Smooth muscle cell (in vitro differentiated cells): ENCODE results near the gene TANK. TPM values are rescaled to one million over a fixed set of nuclear protein-coding genes. Genes with fewer than 3 reads are reported as not detected.

Experiments used
- DNase-seq: peaks from one replicate; lab custom pipeline; 2025; ENCODE audit not compliant: unreplicated experiment; lab: John Stamatoyannopoulos, UW
- H2AFZ ChIP-seq: fragments of 200-600 bp; sonication (generic); 2 replicates; pipeline ENCODE4 v1.6.0; 2016; ENCODE audit warnings: antibody characterized with exemption, low read depth, mild to moderate bottlenecking
- H3F3A ChIP-seq: fragments of 200-600 bp; sonication (generic); 2 replicates; pipeline ENCODE4 v1.6.0; 2017; ENCODE audit warnings: antibody characterized with exemption, low read depth
- H3K27ac ChIP-seq: fragments of 200-600 bp; sonication (generic); 2 replicates; pipeline ENCODE4 v1.5.1; 2016; ENCODE audit warnings: low read depth, mild to moderate bottlenecking
- H3K27me3 ChIP-seq: fragments of 200-600 bp; sonication (generic); 2 replicates; pipeline ENCODE4 v1.6.1; 2016; ENCODE audit warnings: low read depth, mild to moderate bottlenecking
- H3K36me3 ChIP-seq: fragments of 200-600 bp; sonication (generic); 2 replicates; pipeline ENCODE4 v1.5.1; 2016; ENCODE audit warnings: low read depth
- H3K4me1 ChIP-seq: fragments of 200-600 bp; sonication (generic); 2 replicates; pipeline ENCODE4 v1.5.1; 2016; ENCODE audit warnings: low read depth
- H3K4me2 ChIP-seq: fragments of 200-600 bp; sonication (generic); 2 replicates; pipeline ENCODE4 v1.6.0; 2016; ENCODE audit warnings: mild to moderate bottlenecking
- H3K4me3 ChIP-seq: fragments of 200-600 bp; sonication (generic); 2 replicates; pipeline ENCODE4 v1.5.1; 2016; ENCODE audit warnings: mild to moderate bottlenecking
- H3K79me2 ChIP-seq: fragments of 200-600 bp; sonication (generic); 2 replicates; pipeline ENCODE4 v1.6.0; 2016; ENCODE audit warnings: low read depth, mild to moderate bottlenecking
- H3K9ac ChIP-seq: fragments of 200-600 bp; sonication (generic); 2 replicates; pipeline ENCODE4 v1.6.0; 2016; ENCODE audit warnings: low read depth
- H3K9me3 ChIP-seq: fragments of 200-600 bp; sonication (generic); replicated peaks from 2 replicates; pipeline ENCODE4 v1.5.1; 2016; ENCODE audit warnings: low read depth
- H4K20me1 ChIP-seq: fragments of 200-600 bp; sonication (generic); 2 replicates; pipeline ENCODE4 v1.6.0; 2016; ENCODE audit warnings: low read depth
- WGBS: methylation state at CpG from one replicate; pipeline ENCODE4 v1.1.7; 2016; ENCODE audit warnings: low lambda C conversion rate; 5-methylcytosine and 5-hydroxymethylcytosine counted together
- polyA plus RNA-seq: library from polyadenylated mRNA; unstranded; fragments of >200 nt; fragmentation: Nextera tagmentation; extraction: Ambion mirVana; gene quantifications from 2 replicates; pipeline ENCODE4 v1.2.1, GENCODE V29; 2016
- total RNA-seq: library from RNA; depleted of rRNA; stranded (reverse); fragments of >200 nt; gene quantifications from 2 replicates; pipeline ENCODE4 v1.2.3, GENCODE V29; 2014
- TF ChIP-seq, protein P1 (sequence below): fragments of 200-600 bp; sonication (generic); IDR thresholded peaks from 2 replicates; pipeline ENCODE4 v1.5.1; 2017; ENCODE audit warnings: borderline replicate concordance, mild to moderate bottlenecking, antibody characterized with exemption; ENCODE audit not compliant: insufficient read depth, poor library complexity, severe bottlenecking

TANK gene
- total and polyA plus RNA-seq, 2 experiments from 2014 or later: 47.9 to 94.2 TPM

DNA sequence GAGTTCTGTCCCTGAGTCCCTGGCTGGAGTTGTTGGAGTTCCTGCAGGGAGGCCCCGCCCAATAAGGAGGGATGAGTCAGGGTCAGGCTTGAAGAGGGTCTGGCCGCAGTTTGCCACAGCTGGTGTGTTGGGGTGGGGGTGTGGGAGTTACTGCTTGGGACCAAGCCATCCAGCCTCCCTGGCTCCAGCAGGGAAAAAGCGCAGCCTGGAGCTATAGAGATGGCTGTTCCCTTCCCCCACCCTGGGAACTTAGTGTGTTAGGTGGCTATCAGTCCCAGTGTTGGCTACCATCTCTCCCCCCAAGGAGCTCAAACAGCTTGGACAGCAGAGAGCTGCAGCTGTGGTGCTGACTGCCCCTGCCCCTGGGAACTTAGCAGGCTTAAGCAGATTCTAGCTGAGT, 13.2 kb upstream of the TANK start:
- H4K20me1 ChIP-seq: no peaks in the 10 kb centered on the region
- no peaks in the 10 kb centered on the region for H3K27me3 ChIP-seq
- no peak for DNase-seq
- TF ChIP-seq, protein P1, sequence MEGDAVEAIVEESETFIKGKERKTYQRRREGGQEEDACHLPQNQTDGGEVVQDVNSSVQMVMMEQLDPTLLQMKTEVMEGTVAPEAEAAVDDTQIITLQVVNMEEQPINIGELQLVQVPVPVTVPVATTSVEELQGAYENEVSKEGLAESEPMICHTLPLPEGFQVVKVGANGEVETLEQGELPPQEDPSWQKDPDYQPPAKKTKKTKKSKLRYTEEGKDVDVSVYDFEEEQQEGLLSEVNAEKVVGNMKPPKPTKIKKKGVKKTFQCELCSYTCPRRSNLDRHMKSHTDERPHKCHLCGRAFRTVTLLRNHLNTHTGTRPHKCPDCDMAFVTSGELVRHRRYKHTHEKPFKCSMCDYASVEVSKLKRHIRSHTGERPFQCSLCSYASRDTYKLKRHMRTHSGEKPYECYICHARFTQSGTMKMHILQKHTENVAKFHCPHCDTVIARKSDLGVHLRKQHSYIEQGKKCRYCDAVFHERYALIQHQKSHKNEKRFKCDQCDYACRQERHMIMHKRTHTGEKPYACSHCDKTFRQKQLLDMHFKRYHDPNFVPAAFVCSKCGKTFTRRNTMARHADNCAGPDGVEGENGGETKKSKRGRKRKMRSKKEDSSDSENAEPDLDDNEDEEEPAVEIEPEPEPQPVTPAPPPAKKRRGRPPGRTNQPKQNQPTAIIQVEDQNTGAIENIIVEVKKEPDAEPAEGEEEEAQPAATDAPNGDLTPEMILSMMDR: no peak
- peaks cover 9% of the 10 kb centered on the region for H3K36me3 ChIP-seq
- no peaks in the 10 kb centered on the region for H3K4me1 ChIP-seq
- no peaks in the 10 kb centered on the region for H3F3A ChIP-seq
- H3K9me3 ChIP-seq: peaks cover 18% of the 10 kb centered on the region
- no peak overlapping the region for H3K9ac ChIP-seq
- no peak overlapping the region for H3K4me2 ChIP-seq
- 72% methylated on average over 3 of the region's 3 CpGs for WGBS
- peaks cover 4% of the 10 kb centered on the region for H3K79me2 ChIP-seq
- no peak overlapping the region for H3K4me3 ChIP-seq
- H3K27ac ChIP-seq: no peak overlapping the region
- H2AFZ ChIP-seq: no peak overlapping the region

DNA sequence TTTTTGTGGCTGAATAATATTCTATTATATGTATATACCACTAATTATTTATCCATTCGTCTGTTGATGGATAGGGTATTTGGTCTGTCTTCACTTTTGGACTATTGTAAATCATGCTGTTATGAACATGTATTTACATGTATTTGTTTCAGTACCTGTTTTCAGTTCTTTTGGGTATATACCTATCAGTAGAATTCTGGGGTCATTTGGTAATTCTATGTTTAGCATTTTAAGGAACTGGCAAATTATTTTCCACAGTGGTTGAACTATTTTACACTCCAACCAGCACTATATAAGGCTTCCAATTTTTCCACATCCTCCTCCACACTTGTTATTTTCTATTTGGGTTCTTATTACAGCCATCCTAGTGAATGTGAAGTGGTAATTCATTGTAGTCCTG, 12.4 kb upstream of the TANK start:
- 93% methylated on average over 1 of the region's 1 CpG for WGBS
- peaks cover 9% of the 10 kb centered on the region for H3K36me3 ChIP-seq
- peaks cover 18% of the 10 kb centered on the region for H3K9me3 ChIP-seq
- no peak overlapping the region for H3K9ac ChIP-seq
- H3K79me2 ChIP-seq: peaks cover 4% of the 10 kb centered on the region
- H3K4me3 ChIP-seq: no peak overlapping the region
- H3K27me3 ChIP-seq: no peaks in the 10 kb centered on the region
- no peaks in the 10 kb centered on the region for H4K20me1 ChIP-seq
- no peak for DNase-seq
- no peak overlapping the region for H3K27ac ChIP-seq
- no peaks in the 10 kb centered on the region for H3K4me1 ChIP-seq
- TF ChIP-seq, protein P1: no peak
- no peak overlapping the region for H2AFZ ChIP-seq
- H3F3A ChIP-seq: no peaks in the 10 kb centered on the region
- no peak overlapping the region for H3K4me2 ChIP-seq

DNA sequence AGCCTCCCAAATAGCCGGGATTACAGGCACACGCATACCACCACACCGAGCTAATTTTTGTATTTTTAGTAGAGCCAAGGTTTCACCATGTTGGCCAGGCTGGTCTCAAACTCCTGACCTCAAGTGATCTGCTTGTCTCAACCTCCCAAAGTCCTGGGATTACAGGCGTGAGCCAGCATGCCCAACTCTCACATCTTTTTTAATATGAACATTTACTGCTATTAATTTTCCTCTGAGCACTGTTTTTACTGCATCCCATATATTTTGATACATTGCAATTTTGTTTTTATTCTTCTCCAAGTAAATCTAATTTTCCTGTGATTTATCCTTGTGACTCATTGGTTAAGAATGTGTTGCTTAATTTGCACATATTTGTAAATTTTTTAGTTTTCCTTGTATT, 9.5 kb upstream of the TANK start:
- no peak overlapping the region for H3K4me3 ChIP-seq
- no peaks in the 10 kb centered on the region for H3K4me1 ChIP-seq
- no peak for DNase-seq
- H3K79me2 ChIP-seq: peaks cover 4% of the 10 kb centered on the region
- no peaks in the 10 kb centered on the region for H3K27me3 ChIP-seq
- no peak overlapping the region for H3K27ac ChIP-seq
- H2AFZ ChIP-seq: no peak overlapping the region
- H4K20me1 ChIP-seq: no peaks in the 10 kb centered on the region
- H3K9me3 ChIP-seq: peaks cover 18% of the 10 kb centered on the region
- no peak overlapping the region for H3K4me2 ChIP-seq
- H3F3A ChIP-seq: no peaks in the 10 kb centered on the region
- H3K9ac ChIP-seq: no peak overlapping the region
- peaks cover 9% of the 10 kb centered on the region for H3K36me3 ChIP-seq
- TF ChIP-seq, protein P1: no peak
- 98% methylated on average over 4 of the region's 4 CpGs for WGBS

DNA sequence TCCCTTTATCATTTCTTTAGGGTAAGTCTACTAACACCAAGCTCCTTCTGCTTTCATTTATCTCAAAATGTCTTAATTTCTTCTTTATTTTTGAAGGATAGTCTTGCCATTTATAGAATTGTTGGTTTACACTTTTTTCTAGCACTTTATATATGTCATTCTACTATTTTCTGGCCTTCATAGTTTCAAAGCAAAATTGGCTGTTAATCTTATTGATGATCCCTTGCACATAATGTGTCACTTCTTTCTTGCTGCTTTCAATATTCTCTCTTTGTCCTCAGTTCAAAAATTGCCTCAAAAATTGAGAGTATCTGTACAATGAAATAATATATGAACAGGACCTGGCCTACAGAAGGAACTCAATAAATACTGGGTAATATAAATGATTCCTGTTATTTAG, 7.9 kb upstream of the TANK start:
- DNase-seq: no peak
- Histone ChIP-seq H3K27ac (no peak overlapping the region), H3K4me3 (no peak overlapping the region), H3K27me3 (no peaks in the 10 kb centered on the region), H3K79me2 (peaks cover under 1% of the 10 kb centered on the region), H4K20me1 (no peaks in the 10 kb centered on the region), H3K9ac (no peak overlapping the region), H3K9me3 (peaks cover 18% of the 10 kb centered on the region), H3K4me1 (no peaks in the 10 kb centered on the region), H2AFZ (no peak overlapping the region), H3K4me2 (no peak overlapping the region), H3K36me3 (peaks cover 9% of the 10 kb centered on the region), H3F3A (no peaks in the 10 kb centered on the region)
- TF ChIP-seq, protein P1: no peak
